ENCODE measurements around the gene TMEM203.

The TMEM203 gene

GRCh38 chr9:137193771-137194170, 11.7 kb downstream of the TMEM203 start:
- no peak overlapping the region for H3K4me3 ChIP-seq (ENCODE audit: low read length)
- TF ChIP-seq ZNF274 (IDR thresholded peaks at IDR 0.05; ENCODE audit: low read depth, low read length): no peak

DNA sequence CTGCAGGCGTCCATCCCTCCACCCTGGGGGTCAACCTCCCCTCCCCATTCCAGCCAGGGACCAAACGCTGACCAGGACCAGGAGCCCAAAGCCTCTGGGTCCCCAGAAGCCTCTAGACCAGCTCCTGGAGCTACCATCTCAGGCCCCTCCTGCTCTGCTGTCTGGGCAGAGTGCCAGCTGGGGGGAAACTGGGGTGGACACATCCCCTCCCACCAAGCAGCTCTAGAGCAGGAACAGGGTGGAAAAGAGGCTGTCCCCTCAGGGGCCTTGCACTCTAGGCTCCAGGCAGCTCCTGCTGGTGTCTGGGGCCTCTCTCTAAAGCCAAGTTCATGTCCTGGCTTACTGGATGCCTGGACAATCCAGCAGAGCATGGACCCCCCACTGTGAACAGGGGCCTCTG, 12.6 kb downstream of the TMEM203 start:
- TF ChIP-seq ZNF274 (IDR thresholded peaks at IDR 0.05; ENCODE audit: low read depth, low read length): no peak
- H3K4me3 ChIP-seq (ENCODE audit: low read length): no peak overlapping the region

- no peak overlapping the region for H3K4me3 ChIP-seq (ENCODE audit: low read length)
- no peak for TF ChIP-seq ZNF274 (IDR thresholded peaks at IDR 0.05; ENCODE audit: low read depth, low read length)
Observed at GRCh38 chr9:137192448-137192780, 13.0 kb downstream of the TMEM203 start.

DNA sequence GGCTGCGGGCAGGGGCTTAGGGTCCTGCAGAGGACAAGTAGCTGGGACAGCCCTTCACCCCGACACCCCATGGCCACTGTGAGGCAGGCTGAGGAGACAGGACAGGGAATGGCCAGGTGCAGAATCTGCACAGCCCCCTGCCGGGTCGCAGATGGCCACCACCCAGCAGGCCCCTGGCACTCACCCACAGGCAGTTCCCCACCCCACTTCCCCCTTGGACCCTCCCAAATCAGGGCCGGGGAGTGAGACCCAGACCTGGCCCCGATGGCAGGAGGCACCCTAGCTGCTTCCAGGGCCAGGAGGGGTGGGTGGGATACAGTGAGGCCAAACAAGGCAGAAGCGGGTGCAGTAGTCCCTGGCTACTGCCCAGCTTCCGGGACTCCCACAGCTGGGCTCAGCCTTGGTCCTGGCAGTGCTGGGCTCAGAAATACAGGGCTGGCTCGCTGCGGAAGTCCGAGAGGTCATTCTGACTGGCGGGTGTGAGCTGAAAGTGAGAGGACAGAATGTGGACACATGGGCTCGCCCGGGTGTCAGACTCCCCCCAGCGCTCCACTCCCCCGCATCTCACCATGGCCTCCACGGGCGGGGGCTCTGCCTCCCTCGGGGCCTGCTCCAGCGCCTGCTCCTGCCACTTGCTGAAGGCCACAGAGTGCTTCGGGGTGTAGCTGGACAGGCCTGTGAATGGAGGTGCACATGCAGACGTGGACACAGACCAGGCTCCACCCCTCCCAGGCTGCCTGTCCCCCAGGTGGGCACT, 13.6 kb downstream of the TMEM203 start:
- no peak for TF ChIP-seq ZNF274 (IDR thresholded peaks at IDR 0.05; ENCODE audit: low read depth, low read length)
- no peak overlapping the region for H3K4me3 ChIP-seq (ENCODE audit: low read length)

GRCh38 chr9:137191245-137191644, 14.2 kb downstream of the TMEM203 start:
- TF ChIP-seq ZNF274 (IDR thresholded peaks at IDR 0.05; ENCODE audit: low read depth, low read length): no peak
- H3K4me3 ChIP-seq (ENCODE audit: low read length): no peak overlapping the region

GRCh38 chr9:137190315-137190856, 15.1 kb downstream of the TMEM203 start:
- TF ChIP-seq ZNF274 (IDR thresholded peaks at IDR 0.05; ENCODE audit: low read depth, low read length): no peak
- no peak overlapping the region for H3K4me3 ChIP-seq (ENCODE audit: low read length)

- H3K4me3 ChIP-seq (ENCODE audit: low read length): peak overlapping the region; percentile 80; the same call in 1 of the 2 replicates
- TF ChIP-seq ZNF274 (IDR thresholded peaks at IDR 0.05; ENCODE audit: low read depth, low read length): no peak
Observed at GRCh38 chr9:137189297-137190295, 15.9 kb downstream of the TMEM203 start.

- peak within 1 kb of the TSS; percentile 80 for H3K4me3 ChIP-seq (ENCODE audit: low read length)
- no peak for TF ChIP-seq ZNF274 (IDR thresholded peaks at IDR 0.05; ENCODE audit: low read depth, low read length)
Observed at GRCh38 chr9:137188490-137189296, 16.8 kb downstream of the TMEM203 start, which contains the start of the genes ANAPC2 and SSNA1. TSS of gene ANAPC2 (minus strand) at chr9:137188560. CDS start at chr9:137188532, 28 bp downstream. TSS of gene SSNA1 (plus strand) at chr9:137188676. CDS start at chr9:137188727, 51 bp downstream.

DNA sequence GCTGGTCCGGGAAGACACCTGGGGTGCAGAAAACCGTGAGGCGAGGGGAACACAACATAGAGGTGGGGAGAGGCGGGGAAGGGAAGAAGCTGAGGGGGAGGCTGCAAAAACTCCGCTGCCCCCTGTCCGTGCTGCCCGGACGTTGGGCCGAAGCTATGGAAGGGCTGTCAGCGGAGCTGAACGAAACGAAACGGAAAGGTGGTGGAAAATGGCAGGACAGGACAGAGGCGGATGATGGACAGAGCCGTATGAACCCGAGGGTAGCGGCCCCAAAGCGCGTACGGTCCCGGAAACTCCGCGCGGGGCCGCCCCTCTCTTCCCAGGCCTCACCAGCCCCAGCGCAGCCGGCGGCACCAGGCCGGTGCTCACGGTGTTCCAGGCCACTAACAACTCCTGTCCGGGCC, 17.4 kb downstream of the TMEM203 start:
- TF ChIP-seq ZNF274 (IDR thresholded peaks at IDR 0.05; ENCODE audit: low read depth, low read length): no peak

DNA sequence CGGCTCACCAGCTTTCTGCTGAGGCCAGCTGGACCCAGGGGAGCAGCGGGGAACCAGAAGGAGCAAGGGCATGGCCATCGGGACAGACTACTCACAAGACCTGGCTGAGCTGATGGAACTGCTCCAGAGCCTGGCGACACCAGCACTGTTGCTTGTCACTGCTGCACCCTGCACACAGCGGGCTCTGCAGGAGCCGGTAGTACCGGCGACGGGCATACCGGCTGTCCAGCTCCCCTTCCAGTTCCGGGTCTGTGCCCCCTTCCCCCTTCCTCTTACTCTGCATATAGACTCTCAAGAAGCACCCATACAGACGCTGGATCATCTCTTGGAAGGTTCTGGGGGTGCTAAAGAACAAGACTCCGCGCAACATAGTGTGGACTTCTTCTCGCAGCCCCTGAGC, 18.1 kb downstream of the TMEM203 start:
- peak overlapping the region; percentile 80 for H3K4me3 ChIP-seq (ENCODE audit: low read length)
- TF ChIP-seq ZNF274 (IDR thresholded peaks at IDR 0.05; ENCODE audit: low read depth, low read length): no peak

More for the DNA sequence above, 17.4 kb downstream of the TMEM203 start:
- peak overlapping the region; percentile 80 for H3K4me3 ChIP-seq (ENCODE audit: low read length)

GRCh38 chr9:137186385-137186784, 19.1 kb downstream of the TMEM203 start:
- H3K4me3 ChIP-seq (ENCODE audit: low read length): no peak overlapping the region

DNA sequence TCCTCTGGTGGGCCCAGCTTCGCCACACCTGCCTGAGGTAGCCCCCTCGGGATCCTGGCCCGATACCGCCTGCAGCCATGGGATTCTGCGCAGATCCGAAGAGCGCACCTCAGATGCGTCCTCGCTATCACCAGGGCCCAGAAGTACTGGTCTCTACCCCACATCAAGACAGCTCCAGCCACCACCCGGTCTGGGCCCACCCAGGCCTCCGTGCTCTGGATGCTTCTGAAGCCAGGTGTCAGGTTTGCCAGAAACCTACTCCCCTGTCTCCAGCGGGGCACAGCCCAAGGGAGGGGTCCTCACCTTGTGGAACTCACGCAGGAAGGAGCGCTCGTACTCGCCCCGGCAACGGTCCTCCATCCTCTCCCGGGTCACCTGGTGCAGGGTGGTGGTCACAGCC, 19.5 kb downstream of the TMEM203 start:
- TF ChIP-seq ZNF274 (IDR thresholded peaks at IDR 0.05; ENCODE audit: low read depth, low read length): no peak
- H3K4me3 ChIP-seq (ENCODE audit: low read length): no peak overlapping the region

More at GRCh38 chr9:137186385-137186784, 19.1 kb downstream of the TMEM203 start:
- no peak for TF ChIP-seq ZNF274 (IDR thresholded peaks at IDR 0.05; ENCODE audit: low read depth, low read length)

DNA sequence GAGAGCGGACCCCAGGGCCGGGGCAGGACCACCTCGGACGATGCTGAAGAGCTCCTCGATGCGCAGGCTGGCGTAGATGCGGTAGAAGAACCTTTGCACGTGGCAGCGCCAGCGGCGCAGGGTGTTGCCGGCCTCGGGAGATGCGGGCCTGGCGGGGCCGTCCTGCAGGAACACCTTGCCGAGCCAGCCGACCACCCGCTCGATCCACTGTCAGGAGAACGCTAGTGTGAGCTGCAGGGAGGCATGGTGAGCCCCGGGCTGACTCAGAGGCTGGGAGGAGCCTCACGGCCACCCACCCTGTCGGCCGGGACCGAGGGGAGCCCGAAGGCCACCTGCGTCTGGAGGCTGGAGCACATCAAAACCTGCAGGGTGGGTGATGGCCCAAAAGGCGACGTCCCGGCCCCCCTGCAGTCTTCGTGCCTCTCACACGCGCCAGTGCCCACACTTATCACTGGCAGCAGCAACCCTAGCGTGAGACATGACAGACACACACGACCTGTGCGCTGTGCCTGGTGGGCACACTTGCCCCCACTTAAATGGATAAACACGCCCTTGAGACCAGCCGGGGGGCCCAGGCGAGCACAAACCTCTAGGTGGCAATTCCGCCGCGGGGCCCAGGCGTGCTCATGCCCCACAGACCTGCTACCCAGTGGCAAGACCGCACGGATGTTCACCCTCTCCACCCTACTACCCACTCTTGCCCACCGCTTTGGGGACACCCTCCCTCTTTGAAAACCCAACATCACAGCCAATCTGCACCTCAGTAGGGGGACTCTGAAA, 20.4 kb downstream of the TMEM203 start:
- no peak for TF ChIP-seq ZNF274 (IDR thresholded peaks at IDR 0.05; ENCODE audit: low read depth, low read length)
- no peak overlapping the region for H3K4me3 ChIP-seq (ENCODE audit: low read length)

Data from GM08714 (cell line).